ENCODE data around the gene RIMOC1. TPM values are rescaled to one million over a fixed set of nuclear protein-coding genes. Genes with fewer than 3 reads are reported as not detected.

RIMOC1 gene
- total and polyA plus RNA-seq, 2 of the 8 experiments (the other 6 are each of a cell fraction or from before 2014, with no cell fraction given), result 20.6 to 35.1 TPM

GRCh38 chr5:41878643-41879478 is 25.3 kb upstream of the RIMOC1 start:
- 88% methylated on average over 3 of the region's 3 CpGs; no CpG with 5 or more reads in 1 of the 2 experiments for WGBS, 2 experiments (ENCODE audit: extremely low coverage in 1 of 2, insufficient coverage in 1 of 2, insufficient read length in 1 of 2, insufficient replicate concordance in 2 of 2, low coverage in 1 of 2, low lambda C conversion rate in 2 of 2, missing lambda C conversion rate in 1 of 2)
- Histone ChIP-seq H3K23me2 (ENCODE audit: low read depth, low read length) (no peaks in the 10 kb centered on the region), H2BK12ac (ENCODE audit: low read depth, low read length) (no peak overlapping the region), H3K14ac (ENCODE audit: insufficient read length) (no peak overlapping the region), H3K4me3 (ENCODE audit: extremely low read depth in 1 of 4, insufficient read depth in 2 of 4, low read depth in 3 of 4, low read length in 4 of 4) (no peak overlapping the region), H2BK5ac (ENCODE audit: low read depth, low read length) (no peak overlapping the region), H4K91ac (replicated peaks; ENCODE audit: insufficient read length, low read length) (no peak overlapping the region), H3K9me3 (ENCODE audit: insufficient read depth in 2 of 2, low read depth in 1 of 2, low read length in 1 of 2) (no peaks in the 10 kb centered on the region), H3K27ac (ENCODE audit: low read depth, low read length) (no peak overlapping the region), H3K4ac (replicated peaks; ENCODE audit: insufficient read length, low read depth, low read length) (no peak overlapping the region), H4K8ac (ENCODE audit: extremely low read depth, insufficient read depth, low read length) (no peak overlapping the region), H3K23ac (ENCODE audit: insufficient read length) (no peak overlapping the region), H2AK5ac (ENCODE audit: low read depth, low read length) (no peak overlapping the region), H3K4me2 (ENCODE audit: insufficient read depth in 1 of 2, low read depth in 2 of 2, low read length in 2 of 2) (no peak overlapping the region), H2BK20ac (ENCODE audit: low read length) (no peak overlapping the region), H2AFZ (ENCODE audit: low read length) (no peak overlapping the region), H2BK15ac (ENCODE audit: low read length) (no peak overlapping the region), H3K56ac (replicated peaks; ENCODE audit: insufficient read length, low read depth, low read length) (no peak overlapping the region), H2BK120ac (replicated peaks; ENCODE audit: low read depth, low read length) (no peak overlapping the region), H4K5ac (ENCODE audit: insufficient read length, low read depth, low read length) (no peak overlapping the region), H3K4me1 (replicated peaks in 1 of 4; ENCODE audit: control insufficient read depth in 3 of 4, insufficient read depth in 4 of 4, low read length in 3 of 4) (no peaks in the 10 kb centered on the region), H3K9ac (replicated peaks in 1 of 4; ENCODE audit: extremely low read depth in 1 of 4, low read depth in 3 of 4, low read length in 3 of 4) (no peak overlapping the region), H3K36me3 (ENCODE audit: control insufficient read depth in 2 of 4, insufficient read depth in 4 of 4, low read length in 3 of 4) (no peaks in the 10 kb centered on the region), H3K79me2 (ENCODE audit: control insufficient read depth in 1 of 2, insufficient read depth in 2 of 2, low read length in 2 of 2) (no peaks in the 10 kb centered on the region), H3K27me3 (replicated peaks in 1 of 4; ENCODE audit: control insufficient read depth in 3 of 4, extremely low read depth in 1 of 4, insufficient read depth in 3 of 4, low read length in 3 of 4) (no peaks in the 10 kb centered on the region), H3K79me1 (ENCODE audit: low read depth, low read length) (no peaks in the 10 kb centered on the region), H3K18ac (ENCODE audit: extremely low read depth, low read length) (no peak overlapping the region), H4K20me1 (replicated peaks in 1 of 2; ENCODE audit: control insufficient read depth in 1 of 2, insufficient read depth in 2 of 2, low read length in 2 of 2) (no peaks in the 10 kb centered on the region)
- ChIA-PET POLR2A (ENCODE audit: partially characterized antibody) (no interaction called here), CTCF (ENCODE audit: partially characterized antibody) (no interaction called here)
- FAIRE-seq (no peak), DNase-seq (ENCODE audit: low read depth in 1 of 2, low spot score in 2 of 2) (no peak)
- no peak for TF ChIP-seq ATF3 (IDR thresholded peaks at IDR 0.05; ENCODE audit: insufficient read depth, low read depth, low read length)
- no peak for TF ChIP-seq KDM4A (IDR thresholded peaks at IDR 0.05; ENCODE audit: low read depth, low read length, severe bottlenecking)
- no peak for TF ChIP-seq HDAC2 (IDR thresholded peaks at IDR 0.05; ENCODE audit: borderline replicate concordance in 1 of 2, low read depth in 2 of 2, low read length in 2 of 2)
- TF ChIP-seq SRF (IDR thresholded peaks at IDR 0.05; ENCODE audit: low read depth, low read length), result no peak
- no peak for TF ChIP-seq CEBPB (IDR thresholded peaks at IDR 0.05; ENCODE audit: low read depth, low read length)
- no peak for TF ChIP-seq USF2 (IDR thresholded peaks at IDR 0.05; ENCODE audit: low read length)
- TF ChIP-seq ATF2 (IDR thresholded peaks at IDR 0.05; ENCODE audit: low read length), result no peak
- TF ChIP-seq BACH1 (IDR thresholded peaks at IDR 0.05; ENCODE audit: low read length), result no peak

Measured in H1 (cell line).